Limb (tissue), 2 donors: ENCODE data around the gene BAIAP2L1.

Experiments
- DNase-seq, 2 donors: peaks; one replicate each; pipeline ENCODE4 v3.0.0-alpha.2; 2016; ENCODE audit errors: extremely low spot score in 2 of 2

Gene BAIAP2L1

GRCh38 chr7:98280296-98280695 lies 120.6 kb downstream of the BAIAP2L1 start:
- DNase-seq, result no peak

DNA sequence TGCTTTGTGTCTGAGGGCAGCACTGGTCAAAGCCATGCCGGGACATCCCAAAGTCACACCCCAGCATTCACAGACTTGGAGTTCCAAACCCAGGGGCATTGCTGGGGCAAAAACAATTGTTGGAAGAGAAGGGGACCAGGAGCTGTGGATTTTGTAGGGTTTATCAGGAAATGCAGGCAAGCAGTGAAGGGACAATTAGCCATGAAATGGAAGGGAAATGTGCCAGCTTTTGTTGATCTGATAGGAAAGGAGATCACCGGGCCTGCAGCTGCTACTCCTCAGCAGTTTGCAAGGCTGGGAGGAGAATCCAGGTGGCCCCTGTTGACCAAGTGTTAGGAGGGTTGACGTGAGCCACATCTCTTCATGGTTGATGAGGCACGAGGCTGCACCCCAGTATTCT lies 122.0 kb downstream of the BAIAP2L1 start:
- no peak for DNase-seq

GRCh38 chr7:98278408-98278807 lies 122.5 kb downstream of the BAIAP2L1 start:
- no peak for DNase-seq

DNA sequence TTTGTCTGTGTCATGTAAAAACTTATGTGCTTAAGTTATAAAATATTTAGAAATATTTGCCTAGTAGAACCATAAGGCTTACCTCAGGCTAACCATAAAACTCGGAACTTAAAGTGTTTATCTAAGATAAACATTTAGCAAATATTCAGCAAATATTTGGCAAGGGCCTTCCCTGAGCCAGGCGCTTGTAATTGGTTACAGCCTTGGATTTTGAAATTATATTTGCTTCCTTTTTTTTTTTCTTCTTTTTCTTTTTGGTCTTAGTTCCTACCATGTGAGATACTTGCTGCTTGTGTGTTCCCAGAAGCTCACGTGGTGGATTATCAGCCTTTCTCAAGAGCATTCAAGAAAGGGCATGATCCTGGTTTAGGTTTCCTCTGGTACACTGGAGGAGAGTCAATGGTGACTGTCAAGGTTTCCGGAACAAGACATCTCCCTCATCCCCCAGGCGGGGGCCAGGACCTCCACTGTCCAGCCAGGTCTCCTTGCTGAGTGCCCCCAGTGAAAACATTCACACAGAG lies 124.6 kb downstream of the BAIAP2L1 start:
- DNase-seq, result no peak

DNA sequence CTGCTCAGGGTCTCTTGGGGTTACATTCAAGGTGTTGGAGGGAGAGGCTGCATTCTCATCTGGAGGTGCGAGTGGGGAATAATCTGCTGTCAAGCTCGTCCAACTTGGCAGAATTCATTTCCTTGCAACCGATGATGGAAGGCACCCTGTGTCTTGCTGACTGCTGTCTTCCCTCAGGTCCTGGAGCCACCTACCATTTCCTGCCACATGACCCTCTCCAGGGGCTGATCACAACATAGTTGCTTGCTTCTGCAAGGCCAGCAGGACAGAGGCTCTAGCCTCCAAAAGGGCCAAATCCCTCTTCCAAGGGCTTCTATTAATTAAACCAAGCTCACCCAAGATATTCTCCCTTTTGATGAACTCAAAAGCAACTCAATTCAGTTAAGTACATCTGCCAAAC lies 133.6 kb downstream of the BAIAP2L1 start:
- no peak for DNase-seq

DNA sequence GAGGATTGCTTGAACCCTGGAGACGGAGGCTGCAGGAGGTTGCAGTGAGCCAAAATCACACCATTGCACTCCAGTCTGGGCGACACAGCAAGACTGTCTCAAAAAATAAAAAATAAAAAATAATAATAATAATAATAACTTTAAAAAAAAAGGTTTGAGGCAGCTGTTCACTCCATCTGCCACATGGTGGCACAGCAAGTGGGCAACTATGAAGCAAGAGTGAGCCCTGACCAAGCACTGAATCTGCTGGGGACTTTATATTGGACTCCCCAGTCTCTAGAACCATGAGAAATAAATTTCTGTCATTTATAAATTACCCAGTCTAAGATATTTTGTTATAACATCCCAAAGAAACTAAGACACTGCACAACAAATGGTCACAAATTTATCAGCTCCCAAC lies 134.1 kb downstream of the BAIAP2L1 start:
- no peak for DNase-seq

- no peak for DNase-seq
Observed at GRCh38 chr7:98265841-98266271, 135.0 kb downstream of the BAIAP2L1 start.

DNA sequence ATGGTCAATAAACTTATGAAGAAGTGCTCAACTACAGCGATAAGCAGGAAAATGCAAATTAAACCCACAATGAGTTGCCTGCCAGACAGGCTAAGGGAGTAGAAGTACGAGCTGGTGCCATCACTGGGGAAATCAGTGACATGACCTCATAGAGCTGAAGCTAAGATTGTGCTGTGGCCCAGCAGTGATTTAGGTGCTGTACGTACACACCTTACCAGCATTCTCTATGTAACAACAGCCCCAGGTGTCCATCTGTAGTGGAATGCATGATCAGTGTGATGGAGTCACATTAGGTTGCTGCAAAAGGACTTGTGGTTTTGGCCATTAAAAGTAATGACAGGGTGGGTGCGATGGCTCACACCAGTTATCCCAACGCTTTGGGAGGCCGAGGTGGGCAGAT lies 143.2 kb downstream of the BAIAP2L1 start:
- DNase-seq, result no peak

DNA sequence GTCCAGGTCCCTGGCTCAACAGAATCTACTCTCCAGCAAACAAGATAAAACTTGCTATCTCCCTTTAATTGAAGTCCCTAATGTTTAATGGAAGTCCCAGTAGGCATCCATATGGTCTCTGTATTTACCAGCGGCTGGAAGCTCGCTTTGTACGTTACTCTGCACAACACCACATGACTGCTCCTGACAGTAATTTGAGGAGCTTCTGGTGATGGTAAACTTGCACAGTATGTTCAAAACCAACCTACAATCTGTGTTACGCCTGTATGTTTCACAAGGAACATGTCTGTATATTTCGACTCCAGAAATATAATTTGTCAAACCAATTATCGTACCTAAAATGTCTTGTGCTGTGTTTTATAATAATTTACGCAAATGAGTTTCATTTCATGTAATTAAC lies 144.5 kb downstream of the BAIAP2L1 start:
- no peak for DNase-seq

DNA sequence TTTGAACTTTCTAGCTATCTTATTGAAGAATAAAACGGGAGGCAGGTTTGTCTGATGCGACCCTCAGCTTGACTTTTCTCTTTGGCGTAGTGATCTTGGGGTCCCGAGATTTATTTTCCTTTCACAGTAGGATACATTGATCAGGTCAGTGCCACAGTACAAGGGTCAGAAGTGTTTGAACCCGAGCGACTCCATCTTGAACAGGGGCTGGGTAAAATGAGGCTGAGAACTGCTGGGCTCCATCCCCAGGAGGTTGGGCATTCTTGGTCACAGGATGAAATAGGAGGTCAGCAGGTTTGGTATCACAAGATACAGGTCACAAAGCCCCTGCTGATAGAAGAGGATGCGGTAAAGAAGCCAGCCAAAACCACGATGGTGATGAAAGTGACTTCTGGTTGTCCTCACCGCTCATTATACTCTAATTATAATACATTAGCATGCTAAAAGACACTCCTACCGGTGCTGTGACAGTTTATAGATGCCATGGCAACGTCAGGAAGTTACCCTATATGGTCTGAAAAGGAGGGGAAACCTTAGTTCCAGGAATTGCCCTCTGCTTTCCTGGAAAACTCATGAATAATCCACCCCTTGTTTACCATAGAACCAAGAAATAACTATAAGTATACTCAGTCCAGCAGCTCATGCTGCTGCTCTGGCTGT lies 145.8 kb downstream of the BAIAP2L1 start:
- DNase-seq, result no peak

GRCh38 chr7:98254516-98254915 lies 146.4 kb downstream of the BAIAP2L1 start:
- DNase-seq, result no peak

GRCh38 chr7:98252425-98253054 lies 148.3 kb downstream of the BAIAP2L1 start:
- DNase-seq, result no peak

DNA sequence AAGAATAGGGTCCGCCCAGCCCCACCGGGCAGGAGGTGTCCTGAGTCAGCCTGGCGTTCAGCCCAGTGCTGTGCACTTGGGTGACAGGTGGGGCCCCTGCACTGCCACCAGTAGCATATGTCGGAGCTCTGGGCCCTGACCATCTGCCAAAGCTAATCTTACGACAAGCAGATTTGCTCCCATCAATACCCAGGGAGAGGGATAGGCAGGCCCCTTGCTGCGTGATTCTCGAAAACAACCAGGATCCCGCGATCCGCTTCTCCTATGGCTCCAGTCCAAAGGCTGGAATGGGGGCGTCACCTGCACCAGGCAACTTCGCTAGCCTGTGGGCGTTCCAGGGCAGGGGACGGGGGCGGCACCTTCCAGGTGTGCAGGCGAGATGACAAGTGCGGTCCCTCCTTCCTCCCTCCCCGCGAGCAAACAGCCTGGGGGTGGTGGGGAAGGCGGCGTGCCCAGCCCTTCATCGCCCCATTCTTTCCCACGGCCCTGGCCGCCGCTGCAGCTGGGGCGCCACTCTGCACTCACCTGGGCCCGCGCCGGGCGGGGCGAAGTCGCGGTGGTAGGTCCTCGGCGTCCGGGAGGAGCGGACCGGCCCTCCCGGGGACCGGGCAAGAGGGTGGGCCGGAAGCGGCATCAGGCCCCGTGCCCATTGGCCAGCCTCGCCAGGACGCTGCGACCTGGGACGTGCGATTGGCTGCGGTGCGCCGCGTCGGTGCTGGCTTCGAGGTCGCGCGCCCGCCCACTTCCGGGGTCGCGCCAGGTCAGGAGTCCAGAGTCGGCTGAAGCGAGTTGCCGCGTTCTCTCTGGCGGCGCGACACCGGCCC lies 149.1 kb downstream of the BAIAP2L1 start, which contains the start of gene TECPR1:
TSS of gene TECPR1 (minus strand) at position 632 of the 824 bp plus-strand sequence. CDS start 6,086 bp downstream, outside the sequence.
- peak; percentile 89 to 92 for DNase-seq

- DNase-seq, result no peak
Observed at GRCh38 chr7:98251231-98251600, 149.7 kb downstream of the BAIAP2L1 start.

DNA sequence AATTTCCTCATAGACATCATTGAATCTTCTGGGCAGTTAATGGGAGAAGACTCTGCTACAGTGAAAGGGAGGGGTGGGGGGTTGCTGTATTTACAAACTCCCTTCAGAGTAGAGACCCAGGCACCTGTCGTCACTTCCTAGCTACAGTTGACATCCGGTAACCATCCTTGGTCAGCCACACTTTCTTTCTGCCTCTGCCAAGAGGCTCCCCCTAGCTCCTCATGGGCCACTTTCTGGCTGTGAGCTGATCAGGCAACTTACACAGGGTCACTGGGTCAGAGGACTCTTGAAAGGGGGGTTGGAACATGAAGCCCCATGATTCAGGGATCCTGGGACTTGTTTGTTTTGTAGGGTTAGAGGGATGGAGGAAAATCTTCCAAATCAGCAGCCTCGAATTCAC lies 150.1 kb downstream of the BAIAP2L1 start:
- DNase-seq, result no peak

DNA sequence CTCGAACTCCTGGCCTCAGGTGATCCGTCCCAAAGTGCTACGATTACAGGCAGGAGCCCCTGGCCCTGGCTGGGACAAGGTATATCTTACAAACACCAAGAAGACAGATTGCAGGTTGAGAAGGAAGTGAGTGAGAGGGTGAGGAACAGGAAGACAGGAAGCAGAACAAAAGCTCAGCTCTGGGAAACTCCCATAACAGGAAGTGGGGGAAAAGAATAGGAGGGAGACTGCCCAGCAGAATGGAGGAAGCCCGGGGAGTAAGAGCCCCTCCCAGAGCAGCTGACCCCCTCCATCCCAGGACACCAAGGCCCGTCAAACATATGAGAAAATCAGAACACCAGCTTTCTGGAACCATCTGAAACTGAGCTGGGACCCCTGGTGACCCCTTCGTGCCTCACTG lies 151.8 kb downstream of the BAIAP2L1 start:
- DNase-seq, result no peak

GRCh38 chr7:98248156-98248555 lies 152.7 kb downstream of the BAIAP2L1 start:
- DNase-seq, result no peak

- DNase-seq, result no peak
Observed at GRCh38 chr7:98244871-98245270, 156.0 kb downstream of the BAIAP2L1 start.

GRCh38 chr7:98242934-98243333 lies 158.0 kb downstream of the BAIAP2L1 start:
- DNase-seq, result no peak

- no peak for DNase-seq
Observed at GRCh38 chr7:98242342-98242741, 158.5 kb downstream of the BAIAP2L1 start.

DNA sequence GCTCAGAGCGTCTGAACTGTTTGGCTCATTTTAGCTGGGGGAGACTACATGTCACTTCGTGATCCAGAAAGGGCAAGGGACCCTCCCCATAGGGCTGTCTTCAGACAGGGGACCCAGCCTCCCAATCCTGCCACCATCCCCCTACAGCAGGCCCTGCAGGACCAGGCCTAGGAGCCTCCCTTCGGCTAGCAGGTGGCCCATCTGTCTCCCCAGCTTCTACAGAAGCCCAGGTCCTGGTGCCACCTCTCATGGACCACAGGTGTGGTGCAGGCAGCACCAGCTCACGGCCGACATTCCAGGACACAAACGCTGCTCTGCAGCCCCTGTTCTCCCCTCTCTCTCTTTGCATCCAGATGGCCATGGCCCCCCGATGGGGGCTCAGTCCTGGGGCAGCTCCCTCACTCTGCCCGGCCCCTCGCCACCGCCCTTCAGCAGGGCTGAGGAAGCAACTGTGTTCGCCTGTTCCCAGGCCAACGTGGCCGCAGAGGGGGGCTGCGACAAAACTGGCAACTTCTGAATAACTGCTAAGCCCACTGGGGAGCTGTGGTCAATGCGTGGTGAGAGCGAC lies 159.1 kb downstream of the BAIAP2L1 start:
- DNase-seq, result no peak
